ENCODE measurements around the gene LMO1.

The LMO1 gene

GRCh38 chr11:8263769-8264410 lies at the start of gene LMO1:
TSS of gene LMO1 (minus strand) at chr11:8263878. CDS start at chr11:8263362, 516 bp downstream.
- Histone ChIP-seq H3K4me3 (ENCODE audit: low read length) (peak within 1 kb of the TSS; percentile 70), H3K27ac (ENCODE audit: low read length) (no peak within 1 kb of the TSS), H3K4me1 (ENCODE audit: insufficient read depth, low read length) (peaks cover 9% of the 10 kb centered on the region; the same call in 1 of the 2 replicates), H3K9me3 (ENCODE audit: insufficient read depth, low read depth, low read length) (no peaks in the 10 kb centered on the region), H3K36me3 (ENCODE audit: insufficient read depth, low read depth, low read length) (no peaks in the 10 kb centered on the region), H3K9ac (ENCODE audit: low read depth, low read length) (peak within 1 kb of the TSS; percentile 36; the same call in 1 of the 2 replicates), H3K27me3 (ENCODE audit: insufficient read depth, low read length) (peaks cover 98% of the 10 kb centered on the region)

DNA sequence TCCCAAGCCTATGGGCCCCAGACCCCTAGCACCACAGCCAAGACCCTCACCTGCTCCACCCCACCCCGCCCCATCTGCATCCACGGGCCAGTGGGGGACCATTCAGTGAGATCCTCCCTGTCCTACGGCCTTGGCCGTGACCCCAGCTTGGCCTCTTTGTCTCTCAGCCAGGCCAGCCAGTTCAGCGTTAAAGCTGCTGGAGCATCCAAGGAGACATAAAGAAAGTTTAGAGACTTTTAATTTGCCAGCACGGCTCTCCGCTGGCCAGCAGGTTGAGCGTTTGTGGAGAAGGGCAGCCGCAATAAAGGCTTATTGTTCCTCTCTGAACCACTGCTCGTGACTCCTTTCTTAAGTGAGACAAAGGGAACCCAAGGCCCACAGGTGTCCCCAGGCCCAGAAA lies 49.3 kb upstream of the LMO1 start:
- no peak overlapping the region for H3K9ac ChIP-seq (ENCODE audit: low read depth, low read length)
- no peaks in the 10 kb centered on the region for H3K4me1 ChIP-seq (ENCODE audit: insufficient read depth, low read length)
- H3K36me3 ChIP-seq (ENCODE audit: insufficient read depth, low read depth, low read length) = no peaks in the 10 kb centered on the region
- no peak overlapping the region for H3K27ac ChIP-seq (ENCODE audit: low read length)
- no peaks in the 10 kb centered on the region for H3K9me3 ChIP-seq (ENCODE audit: insufficient read depth, low read depth, low read length)
- no peak overlapping the region for H3K4me3 ChIP-seq (ENCODE audit: low read length)
- H3K27me3 ChIP-seq (ENCODE audit: insufficient read depth, low read length) = no peaks in the 10 kb centered on the region; the same call in 1 of the 2 replicates

DNA sequence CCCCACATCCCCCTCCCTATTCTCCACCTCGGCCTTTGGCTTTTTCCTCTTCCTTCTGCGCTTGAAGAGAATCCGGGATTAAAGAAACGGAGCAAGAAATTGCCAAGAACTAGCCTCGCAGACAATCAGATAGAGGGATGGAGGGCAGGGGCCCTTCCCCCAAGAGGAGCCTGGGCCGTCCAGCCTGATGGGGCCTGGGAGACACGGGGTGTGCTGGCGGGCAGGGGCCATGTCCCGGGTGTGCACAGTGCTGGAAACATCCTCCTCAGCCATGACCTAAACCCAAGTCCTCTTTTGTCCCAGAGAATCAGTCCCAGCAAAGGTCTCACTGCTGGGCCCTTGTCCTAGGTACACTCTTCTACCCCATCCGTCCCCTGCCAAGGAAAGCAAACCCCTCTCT lies 47.7 kb upstream of the LMO1 start:
- Histone ChIP-seq H3K27ac (ENCODE audit: low read length) (no peak overlapping the region), H3K4me1 (ENCODE audit: insufficient read depth, low read length) (no peaks in the 10 kb centered on the region), H3K9ac (ENCODE audit: low read depth, low read length) (no peak overlapping the region), H3K27me3 (ENCODE audit: insufficient read depth, low read length) (no peaks in the 10 kb centered on the region; the same call in 1 of the 2 replicates), H3K9me3 (ENCODE audit: insufficient read depth, low read depth, low read length) (no peaks in the 10 kb centered on the region), H3K36me3 (ENCODE audit: insufficient read depth, low read depth, low read length) (no peaks in the 10 kb centered on the region), H3K4me3 (ENCODE audit: low read length) (no peak overlapping the region)

DNA sequence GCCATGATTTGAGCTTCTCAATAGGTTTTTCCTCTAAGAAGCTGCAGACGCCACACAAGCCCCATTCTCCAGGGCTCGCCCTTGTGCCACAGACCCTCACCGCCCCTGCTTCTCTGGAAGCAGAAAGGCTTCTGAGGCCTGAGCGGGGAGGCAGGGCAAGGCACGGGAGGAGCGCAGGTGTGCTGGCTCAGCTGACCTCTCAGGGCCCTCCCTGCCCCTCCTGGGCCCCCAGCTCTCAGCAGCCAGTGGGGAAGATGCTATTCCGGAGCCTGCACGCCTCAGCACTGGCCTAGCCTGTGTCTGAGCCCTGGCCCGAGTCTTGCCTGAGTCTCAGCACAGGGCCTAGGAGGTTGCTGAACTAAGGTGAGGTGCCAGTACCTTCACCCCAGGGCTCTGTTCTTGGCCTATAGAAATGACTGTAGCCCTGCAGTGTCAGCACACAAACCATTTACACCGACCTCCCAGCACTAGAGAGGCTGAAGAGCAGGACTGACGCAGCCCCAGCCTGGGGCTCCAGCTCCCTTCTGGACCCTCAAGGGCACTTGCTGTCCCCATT lies 47.1 kb upstream of the LMO1 start:
- no peaks in the 10 kb centered on the region for H3K9me3 ChIP-seq (ENCODE audit: insufficient read depth, low read depth, low read length)
- H3K27me3 ChIP-seq (ENCODE audit: insufficient read depth, low read length) = no peaks in the 10 kb centered on the region; the same call in 1 of the 2 replicates
- no peaks in the 10 kb centered on the region for H3K36me3 ChIP-seq (ENCODE audit: insufficient read depth, low read depth, low read length)
- no peaks in the 10 kb centered on the region for H3K4me1 ChIP-seq (ENCODE audit: insufficient read depth, low read length)
- no peak overlapping the region for H3K27ac ChIP-seq (ENCODE audit: low read length)
- no peak overlapping the region for H3K4me3 ChIP-seq (ENCODE audit: low read length)
- H3K9ac ChIP-seq (ENCODE audit: low read depth, low read length) = no peak overlapping the region

- Histone ChIP-seq H3K9ac (ENCODE audit: low read depth, low read length) (no peak overlapping the region), H3K27ac (ENCODE audit: low read length) (no peak overlapping the region), H3K4me3 (ENCODE audit: low read length) (no peak overlapping the region), H3K9me3 (ENCODE audit: insufficient read depth, low read depth, low read length) (peaks cover 3% of the 10 kb centered on the region; the same call in 1 of the 2 replicates), H3K36me3 (ENCODE audit: insufficient read depth, low read depth, low read length) (no peaks in the 10 kb centered on the region), H3K4me1 (ENCODE audit: insufficient read depth, low read length) (no peaks in the 10 kb centered on the region), H3K27me3 (ENCODE audit: insufficient read depth, low read length) (no peaks in the 10 kb centered on the region; the same call in 1 of the 2 replicates)
Observed at GRCh38 chr11:8309862-8310261, 46.2 kb upstream of the LMO1 start.

GRCh38 chr11:8309311-8309710 lies 45.6 kb upstream of the LMO1 start:
- no peak overlapping the region for H3K27ac ChIP-seq (ENCODE audit: low read length)
- peaks cover 6% of the 10 kb centered on the region; the same call in 1 of the 2 replicates for H3K9me3 ChIP-seq (ENCODE audit: insufficient read depth, low read depth, low read length)
- no peak overlapping the region for H3K4me3 ChIP-seq (ENCODE audit: low read length)
- no peaks in the 10 kb centered on the region for H3K4me1 ChIP-seq (ENCODE audit: insufficient read depth, low read length)
- no peak overlapping the region for H3K9ac ChIP-seq (ENCODE audit: low read depth, low read length)
- H3K36me3 ChIP-seq (ENCODE audit: insufficient read depth, low read depth, low read length) = no peaks in the 10 kb centered on the region
- H3K27me3 ChIP-seq (ENCODE audit: insufficient read depth, low read length) = no peaks in the 10 kb centered on the region; the same call in 1 of the 2 replicates

DNA sequence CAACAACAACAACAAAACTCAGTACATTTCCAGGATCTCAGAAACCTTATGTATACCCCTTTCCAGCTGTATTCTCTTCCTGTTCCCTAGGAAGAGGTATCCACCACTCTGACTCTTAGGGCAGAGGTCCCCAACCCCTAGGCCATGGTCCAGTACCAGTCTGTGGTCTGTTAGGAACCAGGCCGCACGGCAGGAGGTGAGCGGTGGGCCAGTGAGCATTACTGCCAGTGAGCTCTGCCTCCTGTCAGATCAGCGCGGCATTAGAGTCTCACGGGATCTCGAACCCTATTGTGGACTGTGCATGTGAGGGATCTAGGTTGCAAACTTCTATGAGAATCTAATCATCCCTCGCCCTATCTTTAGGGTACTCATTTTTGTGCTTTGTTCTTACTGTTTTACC lies 43.9 kb upstream of the LMO1 start:
- Histone ChIP-seq H3K4me1 (ENCODE audit: insufficient read depth, low read length) (no peaks in the 10 kb centered on the region), H3K36me3 (ENCODE audit: insufficient read depth, low read depth, low read length) (no peaks in the 10 kb centered on the region), H3K4me3 (ENCODE audit: low read length) (no peak overlapping the region), H3K27me3 (ENCODE audit: insufficient read depth, low read length) (no peaks in the 10 kb centered on the region; the same call in 1 of the 2 replicates), H3K9me3 (ENCODE audit: insufficient read depth, low read depth, low read length) (peaks cover 6% of the 10 kb centered on the region; the same call in 1 of the 2 replicates), H3K9ac (ENCODE audit: low read depth, low read length) (no peak overlapping the region), H3K27ac (ENCODE audit: low read length) (no peak overlapping the region)

DNA sequence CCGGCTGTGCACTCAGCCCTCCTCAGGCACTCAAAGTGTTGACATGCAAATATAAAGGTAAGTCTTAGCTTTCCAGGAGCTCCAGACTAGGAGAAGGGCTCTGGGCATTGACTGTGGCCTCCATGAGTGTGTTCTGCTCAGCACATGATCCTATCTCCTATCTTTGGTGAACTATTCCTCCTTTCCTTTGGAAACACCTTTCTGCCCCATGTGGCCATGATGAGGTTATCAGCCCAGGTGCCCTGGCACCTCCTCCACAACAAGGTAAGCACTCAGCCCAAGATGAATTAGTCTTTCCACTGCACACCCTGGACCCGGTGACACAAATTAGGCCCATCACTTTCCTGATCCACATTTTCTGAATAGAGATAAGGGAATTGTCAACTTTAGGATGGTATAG lies 37.9 kb upstream of the LMO1 start:
- H3K4me3 ChIP-seq (ENCODE audit: low read length) = no peak overlapping the region
- no peak overlapping the region for H3K9ac ChIP-seq (ENCODE audit: low read depth, low read length)
- no peak overlapping the region for H3K27ac ChIP-seq (ENCODE audit: low read length)
- no peaks in the 10 kb centered on the region for H3K36me3 ChIP-seq (ENCODE audit: insufficient read depth, low read depth, low read length)
- no peaks in the 10 kb centered on the region; the same call in 1 of the 2 replicates for H3K27me3 ChIP-seq (ENCODE audit: insufficient read depth, low read length)
- H3K9me3 ChIP-seq (ENCODE audit: insufficient read depth, low read depth, low read length) = peaks cover 6% of the 10 kb centered on the region; the same call in 1 of the 2 replicates
- H3K4me1 ChIP-seq (ENCODE audit: insufficient read depth, low read length) = peaks cover 3% of the 10 kb centered on the region; the same call in 1 of the 2 replicates

DNA sequence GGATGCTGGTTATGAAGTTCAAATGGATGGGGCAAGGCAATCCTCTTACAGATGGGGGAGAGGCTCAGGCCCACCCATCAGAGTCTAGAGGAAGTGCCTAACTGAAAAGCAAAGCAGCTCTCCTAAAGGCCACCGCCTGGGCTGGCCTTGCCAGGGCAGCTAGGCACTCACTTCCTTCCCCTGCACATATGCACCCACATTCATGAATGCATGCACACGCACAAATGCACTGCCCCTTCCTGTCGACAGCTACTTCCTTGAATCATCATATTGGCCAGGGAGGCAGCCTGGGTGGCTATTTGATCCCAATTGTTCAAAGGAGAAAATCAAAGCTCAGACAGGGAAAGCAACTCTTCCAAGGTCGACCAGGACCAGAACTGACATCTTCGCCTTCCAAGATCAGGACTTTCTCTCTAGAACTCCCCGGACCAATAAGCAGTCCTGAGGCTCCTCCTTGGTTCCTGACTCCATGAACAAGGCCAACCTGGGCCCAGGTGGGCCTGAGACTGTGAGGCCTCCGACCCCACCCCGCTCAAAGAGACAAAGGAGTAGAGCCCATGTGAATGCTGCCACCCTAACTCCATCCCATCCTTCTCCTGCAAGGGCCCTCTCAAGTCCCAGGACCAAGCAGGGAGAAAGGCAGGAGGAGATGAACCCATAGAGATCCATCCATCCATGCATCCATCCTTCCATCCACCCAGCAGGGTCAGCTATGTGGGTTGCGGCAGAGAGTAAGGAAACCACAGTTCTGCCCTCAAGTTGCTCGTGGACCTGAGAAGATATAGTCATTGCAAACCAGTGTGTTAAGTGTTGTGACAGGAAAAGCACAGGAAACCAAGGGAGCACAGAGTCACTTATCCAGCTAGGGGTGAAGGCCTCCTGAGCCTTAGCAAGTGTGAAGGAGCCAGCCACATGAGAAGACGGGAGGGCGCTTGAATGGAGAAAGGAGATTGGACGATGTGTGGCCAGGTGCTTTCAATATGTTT lies 35.4 kb upstream of the LMO1 start:
- Histone ChIP-seq H3K36me3 (ENCODE audit: insufficient read depth, low read depth, low read length) (no peaks in the 10 kb centered on the region), H3K9me3 (ENCODE audit: insufficient read depth, low read depth, low read length) (no peaks in the 10 kb centered on the region), H3K4me1 (ENCODE audit: insufficient read depth, low read length) (peaks cover 3% of the 10 kb centered on the region; the same call in 1 of the 2 replicates), H3K27ac (ENCODE audit: low read length) (no peak overlapping the region), H3K9ac (ENCODE audit: low read depth, low read length) (no peak overlapping the region), H3K4me3 (ENCODE audit: low read length) (no peak overlapping the region), H3K27me3 (ENCODE audit: insufficient read depth, low read length) (no peaks in the 10 kb centered on the region; the same call in 1 of the 2 replicates)

DNA sequence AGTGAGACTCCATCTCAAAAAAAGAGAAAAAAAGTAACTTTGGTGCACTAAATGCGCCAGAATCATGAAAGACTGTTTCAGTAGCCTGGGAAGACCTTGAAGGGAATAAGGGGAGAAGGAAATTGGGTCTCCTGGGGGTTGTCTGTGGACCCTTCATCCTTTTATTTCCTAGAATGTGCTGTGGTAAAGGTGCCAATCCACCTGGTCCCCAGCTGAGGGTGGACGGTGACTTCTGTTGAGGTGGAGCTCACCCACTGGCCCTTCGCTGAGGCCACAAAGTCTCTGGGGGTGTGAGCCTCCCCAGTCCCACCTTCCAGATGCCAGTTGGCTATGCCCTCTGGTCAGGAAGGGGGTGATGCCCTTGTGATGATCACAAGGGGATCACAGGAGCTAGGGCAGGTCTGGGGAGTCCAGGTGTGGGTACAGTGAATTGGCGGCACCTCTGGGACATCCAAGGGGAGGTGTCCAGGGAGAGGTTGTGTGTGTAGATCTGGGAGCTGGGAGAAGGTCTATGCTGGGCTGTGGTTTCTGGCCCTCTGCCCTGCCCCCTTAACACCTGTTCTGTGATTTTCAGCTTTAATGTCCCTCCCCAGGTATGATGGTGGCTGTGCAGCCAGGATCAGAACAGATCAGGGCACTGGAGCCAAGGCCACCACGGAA lies 34.2 kb upstream of the LMO1 start:
- H3K36me3 ChIP-seq (ENCODE audit: insufficient read depth, low read depth, low read length) = no peaks in the 10 kb centered on the region
- no peak overlapping the region for H3K9ac ChIP-seq (ENCODE audit: low read depth, low read length)
- H3K4me3 ChIP-seq (ENCODE audit: low read length) = no peak overlapping the region
- no peaks in the 10 kb centered on the region for H3K9me3 ChIP-seq (ENCODE audit: insufficient read depth, low read depth, low read length)
- no peaks in the 10 kb centered on the region; the same call in 1 of the 2 replicates for H3K27me3 ChIP-seq (ENCODE audit: insufficient read depth, low read length)
- H3K4me1 ChIP-seq (ENCODE audit: insufficient read depth, low read length) = peaks cover 3% of the 10 kb centered on the region; the same call in 1 of the 2 replicates
- no peak overlapping the region for H3K27ac ChIP-seq (ENCODE audit: low read length)

- Histone ChIP-seq H3K9me3 (ENCODE audit: insufficient read depth, low read depth, low read length) (no peaks in the 10 kb centered on the region), H3K4me1 (ENCODE audit: insufficient read depth, low read length) (peaks cover 3% of the 10 kb centered on the region; the same call in 1 of the 2 replicates), H3K9ac (ENCODE audit: low read depth, low read length) (no peak overlapping the region), H3K27ac (ENCODE audit: low read length) (no peak overlapping the region), H3K36me3 (ENCODE audit: insufficient read depth, low read depth, low read length) (no peaks in the 10 kb centered on the region), H3K27me3 (ENCODE audit: insufficient read depth, low read length) (no peaks in the 10 kb centered on the region; the same call in 1 of the 2 replicates), H3K4me3 (ENCODE audit: low read length) (no peak overlapping the region)
Observed at GRCh38 chr11:8296872-8297271, 33.2 kb upstream of the LMO1 start.
